K562 treated with DMSO at 1 percent for 4 hours (cell line): ENCODE measurements around the gene RNF4. TPM values are rescaled to one million over a fixed set of nuclear protein-coding genes. Genes with fewer than 3 reads are reported as not detected.

Experiments used
- total RNA-seq: library from RNA; unstranded; fragments of 300-600 nt; gene quantifications from 2 replicates; pipeline ENCODE4 v1.2.3, GENCODE V29; 2022; ENCODE audit not compliant: insufficient read depth

RNF4 gene, protein sequence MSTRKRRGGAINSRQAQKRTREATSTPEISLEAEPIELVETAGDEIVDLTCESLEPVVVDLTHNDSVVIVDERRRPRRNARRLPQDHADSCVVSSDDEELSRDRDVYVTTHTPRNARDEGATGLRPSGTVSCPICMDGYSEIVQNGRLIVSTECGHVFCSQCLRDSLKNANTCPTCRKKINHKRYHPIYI
- 34.5 and 36.6 TPM in 2 replicates for total RNA-seq

DNA sequence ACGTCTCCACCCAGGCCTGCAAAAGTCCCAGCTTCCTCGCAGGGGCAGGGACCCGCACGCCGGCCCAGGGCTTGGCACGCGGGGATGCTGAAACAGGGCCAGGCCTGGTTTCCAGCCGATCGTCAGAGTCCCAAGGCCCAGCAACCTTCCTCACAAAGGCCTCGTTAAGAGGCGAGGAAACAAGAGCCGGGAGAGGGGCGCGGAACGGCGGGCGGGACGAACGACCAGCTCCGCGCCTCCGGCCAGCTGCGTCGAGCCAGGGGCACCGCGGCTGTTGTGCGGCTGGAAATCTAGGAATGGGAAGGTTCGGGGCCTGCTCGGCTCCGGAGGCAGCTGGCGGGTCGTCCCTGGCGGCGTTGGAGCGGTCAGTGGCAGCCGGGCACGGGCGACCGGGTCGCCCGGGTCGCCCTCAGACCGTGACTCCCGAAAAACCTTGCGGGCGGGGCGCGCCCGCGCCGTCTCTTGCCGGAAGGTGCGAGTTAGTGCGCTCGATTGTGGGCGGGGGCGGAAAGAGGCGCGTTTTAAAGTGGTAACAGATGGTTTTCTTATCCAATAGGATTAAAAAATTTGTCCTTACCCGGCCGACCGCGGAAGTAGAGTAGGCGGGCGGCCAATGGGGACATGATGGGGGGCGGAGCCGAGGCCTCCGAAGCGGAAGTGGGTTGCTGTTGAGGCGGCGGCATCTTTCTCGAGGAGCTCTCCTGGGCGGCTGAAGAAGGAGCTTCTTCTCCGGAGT is at the start of gene RNF4:
TSS of gene RNF4 (plus strand) at position 651 of the 736 bp plus-strand sequence. CDS start 21,388 bp downstream, outside the sequence.

DNA sequence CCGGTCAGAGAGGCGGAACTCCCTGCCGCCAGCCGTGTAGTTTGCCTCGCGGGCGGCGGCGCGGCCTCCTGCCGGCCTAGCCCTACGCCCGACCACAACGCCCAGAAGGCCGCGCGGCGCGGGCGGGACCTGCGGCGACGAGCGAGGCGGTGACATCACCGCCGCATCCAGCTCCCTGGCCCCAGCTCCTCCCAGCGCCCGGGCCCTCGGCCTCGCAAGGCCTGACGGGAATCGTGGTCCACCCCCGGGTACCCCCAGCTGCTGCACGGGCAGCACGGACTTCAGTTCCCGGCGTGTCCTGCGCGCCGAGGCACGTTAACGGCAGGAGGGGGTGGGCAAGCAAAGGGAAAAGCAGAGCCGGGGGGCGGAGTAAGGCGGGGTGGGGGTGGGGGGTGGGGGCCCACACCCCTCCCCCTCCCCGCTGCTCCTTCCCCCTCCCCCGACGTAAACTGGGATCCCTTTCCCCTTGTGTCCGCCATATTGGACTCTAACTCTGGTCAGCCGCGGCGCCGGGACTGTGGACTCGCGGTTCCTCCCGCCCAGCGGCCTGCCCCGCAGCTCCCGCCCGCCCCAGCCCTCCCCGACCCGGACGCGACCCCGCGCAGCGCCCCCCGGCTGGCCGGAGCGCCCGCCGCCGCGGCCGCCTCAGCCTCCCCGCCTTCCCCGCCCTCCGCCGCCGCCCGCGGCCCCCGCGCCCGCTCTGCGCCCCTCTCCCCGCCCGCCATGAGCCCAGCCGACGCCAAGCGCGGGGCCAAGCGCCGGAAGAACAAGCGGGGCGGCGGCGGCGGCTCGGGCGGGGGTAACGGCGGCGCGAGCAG is 67.5 kb downstream of the RNF4 start, which contains the start of gene FAM193A:
TSS of gene FAM193A (plus strand) at position 455 of the 818 bp plus-strand sequence. CDS start at position 724, 269 bp downstream.

Other genes with a start within 250 kb of the RNF4 start
- gene HAUS3, start 227.0 kb upstream of the RNF4 start, total RNA-seq, result 15.8 and 18.2 TPM in 2 replicates
- gene POLN, start 227.0 kb upstream of the RNF4 start, total RNA-seq, result 1.8 and 2.9 TPM in 2 replicates
- gene MXD4, start 207.0 kb upstream of the RNF4 start, total RNA-seq, result 35.8 and 54.4 TPM in 2 replicates
- 10.5 and 17.3 TPM in 2 replicates for gene ZFYVE28, start 50.5 kb upstream of the RNF4 start, total RNA-seq
- gene CFAP99, start 50.2 kb upstream of the RNF4 start, total RNA-seq, result not detected in 2 replicates
- gene FAM193A, start 67.5 kb downstream of the RNF4 start, total RNA-seq, result 13.0 and 16.7 TPM in 2 replicates